Tibial artery (tissue), 4 donors: ENCODE measurements around the gene GNA12.

Source experiments
- DNase-seq, 2 donors: peaks; one replicate each; pipeline ENCODE4 v3.0.0-alpha.2; 2019
- H3K27ac ChIP-seq, 2 donors: fragments of 200-600 bp; sonication (generic) in 1 of 2; 1 replicate in 1 of 2; 2 replicates in 1 of 2; pipeline ENCODE4 v1.5.1; 2018 to 2019; ENCODE audit warnings: mild to moderate bottlenecking in 1 of 2
- H3K27me3 ChIP-seq, 2 donors: fragments of 200-600 bp; sonication (generic) in 1 of 2; one replicate each; pipeline versions ENCODE4 v1.5.1 to v1.6.0; 2016 to 2019
- H3K36me3 ChIP-seq, 3 donors: fragments of 200-600 bp; sonication (generic) in 2 of 3; one replicate each; pipeline ENCODE4 v1.5.1; 2016 to 2019; ENCODE audit warnings: mild to moderate bottlenecking in 2 of 3
- H3K4me1 ChIP-seq, 4 donors: fragments of 200-600 bp; sonication (generic) in 2 of 4; 1 replicate in 3 of 4; 2 replicates in 1 of 4; pipeline ENCODE4 v1.5.1; 2016 to 2019
- H3K4me3 ChIP-seq, 2 donors: fragments of 200-600 bp; sonication (generic) in 1 of 2; 1 replicate in 1 of 2; 2 replicates in 1 of 2; pipeline ENCODE4 v1.5.1; 2018 to 2019; ENCODE audit warnings: mild to moderate bottlenecking in 2 of 2
- H3K9me3 ChIP-seq, 3 donors: fragments of 200-600 bp; sonication (generic) in 1 of 3; one replicate each; pipeline ENCODE4 v1.5.1; 2016 to 2019
- intact Hi-C: fragments of 100-400 bp; cut with DNase I; formaldehyde crosslinking; loops from one replicate; pipeline ENCODE4 v1.15.0; 2023; ENCODE audit warnings: low total_unique reads
- TF ChIP-seq, protein P1 (sequence below), 2 experiments: fragments of 200-600 bp in 1 of 2; fragments of 450-650 bp in 1 of 2; IDR thresholded peaks; one replicate each; pipeline ENCODE4 v1.5.1; 2017 to 2019; ENCODE audit warnings: antibody characterized with exemption in 2 of 2, mild to moderate bottlenecking in 1 of 2, moderate library complexity in 1 of 2

GNA12 gene

DNA sequence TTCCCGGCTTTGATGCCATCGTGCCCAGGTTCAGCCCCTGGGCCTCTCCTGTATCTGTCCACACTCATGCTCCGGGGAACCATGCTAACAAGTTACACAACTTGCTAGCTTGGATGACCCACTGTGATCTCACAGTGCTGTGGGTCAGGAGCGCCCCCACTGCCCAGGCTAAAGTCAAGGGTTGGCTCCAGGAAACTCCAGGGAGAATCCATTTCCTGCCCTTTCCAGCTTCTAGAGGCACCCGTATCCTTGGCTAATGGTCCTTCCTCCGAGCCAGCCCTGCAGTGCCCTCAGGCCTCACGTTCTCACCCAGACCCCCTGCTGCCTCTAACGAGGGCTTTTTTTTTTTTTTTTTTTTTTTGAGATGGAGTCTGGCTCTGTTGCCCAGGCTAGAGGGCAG, 136.6 kb downstream of the GNA12 start:
- H3K27ac ChIP-seq, result no peak overlapping the region
- TF ChIP-seq, protein P1, sequence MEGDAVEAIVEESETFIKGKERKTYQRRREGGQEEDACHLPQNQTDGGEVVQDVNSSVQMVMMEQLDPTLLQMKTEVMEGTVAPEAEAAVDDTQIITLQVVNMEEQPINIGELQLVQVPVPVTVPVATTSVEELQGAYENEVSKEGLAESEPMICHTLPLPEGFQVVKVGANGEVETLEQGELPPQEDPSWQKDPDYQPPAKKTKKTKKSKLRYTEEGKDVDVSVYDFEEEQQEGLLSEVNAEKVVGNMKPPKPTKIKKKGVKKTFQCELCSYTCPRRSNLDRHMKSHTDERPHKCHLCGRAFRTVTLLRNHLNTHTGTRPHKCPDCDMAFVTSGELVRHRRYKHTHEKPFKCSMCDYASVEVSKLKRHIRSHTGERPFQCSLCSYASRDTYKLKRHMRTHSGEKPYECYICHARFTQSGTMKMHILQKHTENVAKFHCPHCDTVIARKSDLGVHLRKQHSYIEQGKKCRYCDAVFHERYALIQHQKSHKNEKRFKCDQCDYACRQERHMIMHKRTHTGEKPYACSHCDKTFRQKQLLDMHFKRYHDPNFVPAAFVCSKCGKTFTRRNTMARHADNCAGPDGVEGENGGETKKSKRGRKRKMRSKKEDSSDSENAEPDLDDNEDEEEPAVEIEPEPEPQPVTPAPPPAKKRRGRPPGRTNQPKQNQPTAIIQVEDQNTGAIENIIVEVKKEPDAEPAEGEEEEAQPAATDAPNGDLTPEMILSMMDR (IDR thresholded peaks at IDR 0.05), result no peak
- H3K27me3 ChIP-seq, result no peaks in the 10 kb centered on the region
- intact Hi-C loops, result no loop called here
- peaks cover 0 to 7% (median 3%) of the 10 kb centered on the region in 3 donors for H3K36me3 ChIP-seq
- no peak overlapping the region for H3K4me3 ChIP-seq
- no peaks in the 10 kb centered on the region for H3K9me3 ChIP-seq
- peaks cover 0 to 9% (median 2%) of the 10 kb centered on the region in 4 donors for H3K4me1 ChIP-seq
- no peak for DNase-seq

DNA sequence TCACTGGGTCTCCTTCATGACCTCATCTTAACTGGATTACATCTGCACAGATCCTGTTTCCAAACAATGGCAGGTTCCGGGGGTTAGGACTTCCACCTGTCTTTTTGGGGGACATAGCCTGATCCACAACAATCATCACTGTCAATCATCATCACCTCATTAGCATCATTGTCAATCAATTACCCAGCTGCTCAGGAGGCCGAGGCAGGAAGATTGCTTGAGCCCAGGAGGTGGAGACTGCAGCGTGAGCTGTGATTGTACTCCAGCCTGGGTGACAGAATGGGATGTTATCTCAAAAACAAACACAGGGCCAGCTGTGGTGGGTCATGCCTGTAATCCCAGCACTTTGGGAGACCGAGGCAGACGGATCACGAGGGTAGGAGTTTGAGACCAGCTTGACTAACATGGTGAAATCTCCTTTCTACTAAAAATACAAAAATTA, 137.4 kb downstream of the GNA12 start:
- peaks cover 0 to 17% (median 6%) of the 10 kb centered on the region in 4 donors for H3K4me1 ChIP-seq
- H3K36me3 ChIP-seq, result peaks cover 0 to 7% (median 3%) of the 10 kb centered on the region in 3 donors
- no peak overlapping the region for H3K27ac ChIP-seq
- TF ChIP-seq, protein P1 (IDR thresholded peaks at IDR 0.05), result no peak
- DNase-seq, result no peak
- no peaks in the 10 kb centered on the region for H3K9me3 ChIP-seq
- H3K4me3 ChIP-seq, result no peak overlapping the region
- H3K27me3 ChIP-seq, result no peaks in the 10 kb centered on the region
- intact Hi-C loops, result no loop called here

DNA sequence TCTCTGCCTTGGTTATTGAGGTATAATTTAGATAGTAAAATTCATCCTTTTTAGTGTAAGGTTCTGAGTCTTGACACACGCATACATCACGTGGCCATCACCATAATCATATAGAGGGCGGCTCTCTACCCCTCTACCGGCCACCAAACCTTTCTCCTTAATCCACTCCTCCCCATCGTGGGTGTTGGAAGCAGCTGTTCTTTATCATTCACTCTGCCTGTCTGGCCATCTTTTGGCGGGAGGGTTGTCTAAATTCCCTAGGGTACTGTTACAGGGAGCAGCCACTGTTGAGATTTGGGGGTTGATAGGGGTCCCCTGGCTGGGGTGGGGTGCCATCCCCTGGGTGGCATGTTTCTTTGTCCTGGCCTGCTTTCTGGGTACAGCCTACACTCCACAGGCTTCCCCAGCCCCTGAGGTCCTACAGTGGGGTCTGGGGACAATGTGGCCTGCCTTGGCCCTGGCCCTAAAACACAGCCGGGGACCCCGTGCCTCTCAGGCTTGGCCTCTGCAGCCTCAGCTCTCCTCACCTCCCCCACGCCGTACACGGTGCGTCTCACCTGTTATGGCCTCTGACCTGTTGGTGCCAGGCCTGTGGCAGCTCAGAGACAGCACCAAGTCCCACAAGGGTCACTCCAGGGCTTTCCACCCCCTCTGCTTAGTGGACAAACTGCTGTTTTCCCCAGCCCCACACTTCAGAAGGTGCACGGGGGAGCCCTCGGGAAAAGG, 138.6 kb downstream of the GNA12 start:
- H3K36me3 ChIP-seq, result no peaks in the 10 kb centered on the region
- TF ChIP-seq, protein P1 (IDR thresholded peaks at IDR 0.05), result no peak

DNA sequence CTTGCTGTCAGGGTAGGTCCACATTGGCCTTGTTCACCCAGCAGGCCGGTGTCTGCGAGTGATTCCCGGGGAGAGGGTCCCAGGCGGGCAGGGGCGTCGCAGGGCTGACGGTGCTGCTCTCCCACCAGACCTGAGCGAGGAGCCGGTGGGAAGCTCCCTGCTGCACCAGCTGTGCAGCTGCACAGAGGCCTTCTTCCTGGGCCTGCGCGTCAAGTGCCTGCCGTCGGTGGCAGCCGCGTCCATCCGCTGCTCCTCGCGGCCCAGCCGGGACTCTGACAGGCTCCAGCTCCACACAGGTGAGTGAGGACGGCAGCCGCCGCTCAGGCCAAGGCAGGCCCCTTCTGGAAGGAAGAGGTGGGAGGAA, 141.5 kb downstream of the GNA12 start:
- no peak overlapping the region for H3K4me3 ChIP-seq
- intact Hi-C loops, result no loop called here
- H3K9me3 ChIP-seq, result no peaks in the 10 kb centered on the region
- H3K27ac ChIP-seq, result peak overlapping the region; percentile 65 to 74
- DNase-seq, result no peak
- TF ChIP-seq, protein P1 (IDR thresholded peaks at IDR 0.05), result no peak
- H3K27me3 ChIP-seq, result no peaks in the 10 kb centered on the region
- no peaks in the 10 kb centered on the region for H3K36me3 ChIP-seq
- peaks cover 0 to 16% (median 9%) of the 10 kb centered on the region in 4 donors for H3K4me1 ChIP-seq

More for the DNA sequence above, 138.6 kb downstream of the GNA12 start:
- Histone ChIP-seq H3K4me3 (no peak overlapping the region), H3K27me3 (no peaks in the 10 kb centered on the region), H3K4me1 (peaks cover 0 to 21% (median 10%) of the 10 kb centered on the region in 4 donors), H3K9me3 (no peaks in the 10 kb centered on the region), H3K27ac (no peak overlapping the region)
- intact Hi-C loops, result no loop called here
- no peak for DNase-seq

DNA sequence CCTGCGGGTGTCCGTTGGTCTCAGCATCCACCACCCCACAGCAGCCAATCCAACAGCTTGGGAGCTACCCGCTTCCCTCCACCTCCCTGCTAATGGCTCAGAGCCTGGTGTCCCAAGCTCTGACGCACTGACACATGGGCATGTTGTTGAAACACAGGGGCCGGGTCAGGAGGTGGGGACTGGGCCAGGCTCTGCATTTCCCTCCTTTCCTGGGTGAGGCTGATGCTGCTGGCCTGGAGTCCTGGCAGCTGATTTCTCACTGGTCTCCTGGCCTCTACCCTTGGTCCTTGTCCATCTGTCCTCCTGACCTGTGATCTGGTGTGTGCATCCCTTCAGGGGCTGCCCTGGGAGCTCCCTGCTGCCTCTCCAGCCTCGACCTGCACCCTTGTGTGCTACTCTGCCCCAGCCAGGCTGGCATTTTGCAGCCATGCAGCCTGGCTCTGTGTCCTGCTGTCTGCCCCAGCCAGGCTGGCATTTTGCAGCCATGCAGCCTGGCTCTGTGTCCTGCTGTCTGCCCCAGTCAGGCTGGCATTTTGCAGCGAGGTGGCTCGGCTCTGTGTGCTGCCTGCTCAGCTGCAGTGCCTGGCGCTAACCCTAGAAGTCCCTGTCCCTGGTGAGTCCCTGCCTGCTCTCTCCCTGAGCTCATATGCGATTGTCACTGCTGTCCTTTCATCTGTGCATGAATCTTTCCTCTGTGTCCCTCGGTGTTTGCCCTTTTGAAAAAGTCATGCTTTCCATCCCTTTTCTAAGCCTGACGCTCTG, 142.1 kb downstream of the GNA12 start:
- intact Hi-C loops, result no loop called here
- Histone ChIP-seq H3K4me1 (peaks cover 0 to 16% (median 9%) of the 10 kb centered on the region in 4 donors), H3K27me3 (no peaks in the 10 kb centered on the region), H3K4me3 (no peak overlapping the region), H3K9me3 (no peaks in the 10 kb centered on the region), H3K36me3 (no peaks in the 10 kb centered on the region), H3K27ac (peak overlapping the region; percentile 65 to 74)
- DNase-seq, result peak; percentile 85 to 94
- TF ChIP-seq, protein P1 (IDR thresholded peaks at IDR 0.05), result no peak
